SU-DHL-6 (cell line): ENCODE results near the gene CITED4.

ENCODE experiments used
- H2AFZ ChIP-seq: fragments of 200-600 bp; sonication (generic); 2 replicates; pipeline ENCODE4 v1.6.1; 2014; ENCODE audit warnings: low read depth, mild to moderate bottlenecking, moderate library complexity, mixed read lengths, antibody characterized with exemption, low read length; ENCODE audit not compliant: severe bottlenecking
- H3F3A ChIP-seq: fragments of 200-600 bp; shearing (Covaris generic); 2 replicates; pipeline ENCODE4 v1.6.0; 2016; ENCODE audit warnings: antibody characterized with exemption, mild to moderate bottlenecking; ENCODE audit not compliant: insufficient read depth
- H3K27ac ChIP-seq: fragments of 200-600 bp; sonication (generic); 2 replicates; pipeline ENCODE4 v1.5.1; 2016; ENCODE audit warnings: low read depth, mild to moderate bottlenecking, low read length, moderate library complexity, mixed read lengths
- H3K27me3 ChIP-seq: fragments of 200-600 bp; sonication (generic), shearing (Covaris generic); 2 replicates; pipeline ENCODE4 v1.6.0; 2014; ENCODE audit warnings: mild to moderate bottlenecking, low read length
- H3K36me3 ChIP-seq: fragments of 200-600 bp; sonication (generic); 2 replicates; pipeline ENCODE4 v1.6.1; 2014; ENCODE audit warnings: mild to moderate bottlenecking, low read length, mixed read lengths
- H3K4me2 ChIP-seq: fragments of 300-600, 200-600 bp; shearing (Covaris generic), sonication (generic); 2 replicates; pipeline ENCODE4 v1.6.0; 2014; ENCODE audit warnings: low read length, low read depth, mild to moderate bottlenecking; ENCODE audit not compliant: poor library complexity, severe bottlenecking
- H3K4me3 ChIP-seq: fragments of 200-600 bp; sonication (generic); 2 replicates; pipeline ENCODE4 v1.5.1; 2014; ENCODE audit warnings: antibody characterized with exemption, low read length, mild to moderate bottlenecking, mixed read lengths; ENCODE audit not compliant: insufficient read depth, poor library complexity, severe bottlenecking
- H3K79me2 ChIP-seq: fragments of 200-600 bp; sonication (generic); 2 replicates; pipeline ENCODE4 v1.6.1; 2014; ENCODE audit warnings: mild to moderate bottlenecking, low read length, moderate library complexity; ENCODE audit not compliant: insufficient read depth
- H3K9ac ChIP-seq: fragments of 200-600 bp; sonication (generic); 2 replicates; pipeline ENCODE4 v1.7.0; 2014; ENCODE audit warnings: mild to moderate bottlenecking, low read length
- H3K9me2 ChIP-seq: fragments of 200-600 bp; sonication (generic); replicated peaks from 2 replicates; pipeline ENCODE4 v1.6.1; 2014; ENCODE audit warnings: low read length; ENCODE audit not compliant: insufficient read depth
- H3K9me3 ChIP-seq: fragments of 200-600 bp; sonication (generic); 2 replicates; pipeline ENCODE4 v1.6.1; 2014; ENCODE audit warnings: low read length, mixed read lengths; ENCODE audit not compliant: insufficient read depth
- H4K20me1 ChIP-seq: fragments of 200-600 bp; sonication (generic); 2 replicates; pipeline ENCODE4 v1.6.1; 2014; ENCODE audit warnings: low read depth, mild to moderate bottlenecking, antibody characterized with exemption, low read length, moderate library complexity, mixed read lengths
- CTCF ChIP-seq: fragments of 200-600 bp; sonication (generic); IDR thresholded peaks from one replicate; pipeline ENCODE4 v1.5.1; 2017; ENCODE audit warnings: antibody characterized with exemption, mild to moderate bottlenecking, low read length, moderate library complexity; ENCODE audit not compliant: insufficient read depth, poor library complexity, severe bottlenecking
- EZH2phosphoT487 ChIP-seq: fragments of 200-600 bp; sonication (generic), shearing (Covaris generic); conservative IDR thresholded peaks from 2 replicates; pipeline ENCODE4 v1.6.1; 2018; ENCODE audit warnings: mild to moderate bottlenecking, antibody characterized with exemption, low read length, moderate library complexity, mixed read lengths

The CITED4 gene

GRCh38 chr1:40873863-40874472, 11.8 kb upstream of the CITED4 start:
- TF ChIP-seq EZH2phosphoT487 (no peak), CTCF (no peak)
- Histone ChIP-seq H3K9me3 (peaks cover 3% of the 10 kb centered on the region; the same call in 1 of the 2 replicates), H3K4me2 (no peak overlapping the region), H3K36me3 (no peaks in the 10 kb centered on the region), H3K4me3 (no peak overlapping the region), H3K9me2 (no peaks in the 10 kb centered on the region), H3K79me2 (no peaks in the 10 kb centered on the region), H4K20me1 (no peaks in the 10 kb centered on the region), H2AFZ (no peak overlapping the region), H3K27ac (no peak overlapping the region), H3K9ac (no peak overlapping the region), H3F3A (no peaks in the 10 kb centered on the region), H3K27me3 (no peaks in the 10 kb centered on the region)

DNA sequence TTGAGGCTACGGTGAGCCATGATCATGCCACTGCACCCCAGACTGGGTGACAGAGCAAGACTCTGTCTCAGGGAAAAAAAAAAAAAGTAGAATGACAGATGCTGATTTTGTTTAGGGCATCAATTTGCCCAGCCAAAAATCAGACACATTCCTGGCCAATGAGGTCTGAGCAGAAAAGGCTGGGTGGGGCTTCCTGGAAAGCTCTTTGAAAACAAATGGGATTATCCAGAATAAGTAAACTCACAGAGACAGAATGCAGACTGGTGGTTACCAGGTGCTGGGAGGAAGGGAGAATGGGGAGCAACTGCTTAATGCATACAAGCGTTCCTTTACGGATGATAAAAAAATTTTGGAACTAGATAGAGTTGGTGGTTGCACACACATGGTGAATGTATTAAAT, 10.1 kb upstream of the CITED4 start:
- no peaks in the 10 kb centered on the region for H3K27me3 ChIP-seq
- H3K27ac ChIP-seq = no peak overlapping the region
- TF ChIP-seq CTCF = no peak
- TF ChIP-seq EZH2phosphoT487 = no peak
- peaks cover 3% of the 10 kb centered on the region; the same call in 1 of the 2 replicates for H3K9me3 ChIP-seq
- no peaks in the 10 kb centered on the region for H3F3A ChIP-seq
- H3K4me3 ChIP-seq = no peak overlapping the region
- H3K4me2 ChIP-seq = no peak overlapping the region
- H3K79me2 ChIP-seq = no peaks in the 10 kb centered on the region
- no peaks in the 10 kb centered on the region for H4K20me1 ChIP-seq
- H3K36me3 ChIP-seq = no peaks in the 10 kb centered on the region
- H3K9me2 ChIP-seq = no peaks in the 10 kb centered on the region
- no peak overlapping the region for H3K9ac ChIP-seq
- no peak overlapping the region for H2AFZ ChIP-seq

GRCh38 chr1:40870135-40870728, 8.1 kb upstream of the CITED4 start:
- Histone ChIP-seq H3K4me3 (no peak overlapping the region), H3K79me2 (no peaks in the 10 kb centered on the region), H3F3A (no peaks in the 10 kb centered on the region), H3K9ac (no peak overlapping the region), H3K27me3 (no peaks in the 10 kb centered on the region), H2AFZ (no peak overlapping the region), H3K9me2 (no peaks in the 10 kb centered on the region), H3K4me2 (no peak overlapping the region), H3K36me3 (no peaks in the 10 kb centered on the region), H4K20me1 (no peaks in the 10 kb centered on the region), H3K27ac (no peak overlapping the region), H3K9me3 (no peaks in the 10 kb centered on the region)
- no peak for TF ChIP-seq CTCF
- no peak for TF ChIP-seq EZH2phosphoT487
